Measurements from ENCODE around the gene ARHGAP4.
A peak's percentile ranks its signal among the peaks of the same experiment; 100 is the strongest.

The ARHGAP4 gene

GRCh38 chrX:153945956-153946943 is 20.2 kb upstream of the ARHGAP4 start:
- no peak for DNase-seq (ENCODE audit: low read depth, low spot score)

- DNase-seq (ENCODE audit: low read depth, low spot score): no peak
These were observed 18.7 kb upstream of the ARHGAP4 start for GRCh38 chrX:153944800-153945150.

GRCh38 chrX:153944140-153944799 is 18.2 kb upstream of the ARHGAP4 start, which contains the start of gene RENBP:
TSS of gene RENBP (minus strand) at chrX:153944643. CDS start at chrX:153944610, 33 bp downstream.
- DNase-seq (ENCODE audit: low read depth, low spot score): no peak

- no peak for DNase-seq (ENCODE audit: low read depth, low spot score)
These were observed 15.5 kb upstream of the ARHGAP4 start for GRCh38 chrX:153941336-153942252.

- DNase-seq (ENCODE audit: low read depth, low spot score): no peak
These were observed 13.5 kb upstream of the ARHGAP4 start for GRCh38 chrX:153939573-153939972.

GRCh38 chrX:153938226-153938786 is 12.2 kb upstream of the ARHGAP4 start:
- no peak for DNase-seq (ENCODE audit: low read depth, low spot score)

- no peak for DNase-seq (ENCODE audit: low read depth, low spot score)
These were observed 11.0 kb upstream of the ARHGAP4 start for GRCh38 chrX:153937056-153937455.

GRCh38 chrX:153935326-153935851 is 9.3 kb upstream of the ARHGAP4 start:
- DNase-seq (ENCODE audit: low read depth, low spot score): no peak

GRCh38 chrX:153934762-153935325 is 8.8 kb upstream of the ARHGAP4 start, which contains the start of gene NAA10:
TSS of gene NAA10 (minus strand) at chrX:153935037. CDS start at chrX:153934904, 133 bp downstream.
- no peak for DNase-seq (ENCODE audit: low read depth, low spot score)

GRCh38 chrX:153934148-153934761 is 8.2 kb upstream of the ARHGAP4 start:
- DNase-seq (ENCODE audit: low read depth, low spot score): no peak

GRCh38 chrX:153933748-153934147 is 7.7 kb upstream of the ARHGAP4 start:
- no peak for DNase-seq (ENCODE audit: low read depth, low spot score)

GRCh38 chrX:153932220-153932915 is 6.3 kb upstream of the ARHGAP4 start:
- DNase-seq (ENCODE audit: low read depth, low spot score): no peak

- DNase-seq (ENCODE audit: low read depth, low spot score): no peak
These were observed 5.7 kb upstream of the ARHGAP4 start for GRCh38 chrX:153931748-153932147.

GRCh38 chrX:153931151-153931550 is 5.1 kb upstream of the ARHGAP4 start:
- no peak for DNase-seq (ENCODE audit: low read depth, low spot score)

GRCh38 chrX:153930011-153930910 is 4.2 kb upstream of the ARHGAP4 start:
- no peak for DNase-seq (ENCODE audit: low read depth, low spot score)

GRCh38 chrX:153929576-153929975 is 3.5 kb upstream of the ARHGAP4 start:
- DNase-seq (ENCODE audit: low read depth, low spot score): no peak

- DNase-seq (ENCODE audit: low read depth, low spot score): no peak
These were observed 2.8 kb upstream of the ARHGAP4 start for GRCh38 chrX:153928846-153929245.

- DNase-seq (ENCODE audit: low read depth, low spot score): peak; percentile 86
These were observed 2.1 kb upstream of the ARHGAP4 start for GRCh38 chrX:153927922-153928760.
